ENCODE data around the gene TOM1. TPM values are rescaled to one million over a fixed set of nuclear protein-coding genes. Genes with fewer than 3 reads are reported as not detected.

TOM1 gene
- total and polyA plus RNA-seq, 4 donors, result 17.9 to 53.0 (median 50.5) TPM

GRCh38 chr22:35330258-35330861 lies 30.7 kb downstream of the TOM1 start (continued):
- peak; percentile 47 for TF ChIP-seq YY1 (IDR thresholded peaks at IDR 0.05)
- TF ChIP-seq, protein P1, sequence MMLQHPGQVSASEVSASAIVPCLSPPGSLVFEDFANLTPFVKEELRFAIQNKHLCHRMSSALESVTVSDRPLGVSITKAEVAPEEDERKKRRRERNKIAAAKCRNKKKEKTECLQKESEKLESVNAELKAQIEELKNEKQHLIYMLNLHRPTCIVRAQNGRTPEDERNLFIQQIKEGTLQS (IDR thresholded peaks at IDR 0.05), result peak; percentile 79
- TF ChIP-seq SP1 (IDR thresholded peaks at IDR 0.05), result peak; percentile 56
- TF ChIP-seq TAF1 (conservative IDR thresholded peaks at IDR 0.05), result no peak
- TF ChIP-seq GABPA (IDR thresholded peaks at IDR 0.05 in 1 of 2, conservative IDR thresholded peaks at IDR 0.05 in 1 of 2), result peak in 1 of 2 donors; percentile 66

DNA sequence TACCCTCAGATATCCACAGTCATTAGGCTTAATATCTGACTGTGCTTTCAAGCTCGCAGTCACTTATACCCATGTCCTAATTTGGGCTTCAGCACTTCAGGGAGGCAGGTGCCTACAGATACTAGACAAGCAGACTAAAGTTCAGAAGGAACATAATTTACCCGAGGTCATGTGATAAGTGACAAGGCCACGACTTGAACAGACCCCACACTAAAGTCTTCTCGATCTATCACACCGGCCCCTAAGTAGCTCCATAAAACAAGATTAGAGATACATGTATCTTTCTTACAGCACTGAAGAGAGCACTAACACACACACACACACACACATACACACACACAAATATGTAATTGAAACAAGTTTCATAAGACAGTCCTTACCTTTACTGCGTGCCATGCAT lies 32.6 kb downstream of the TOM1 start:
- H3K4me1 ChIP-seq (ENCODE audit: control insufficient read depth in 4 of 4, insufficient read depth in 4 of 4, low read length in 3 of 4), result peaks cover 11 to 39% (median 26%) of the 10 kb centered on the region in 4 donors
- no peak overlapping the region for H3K27ac ChIP-seq (ENCODE audit: low read depth in 1 of 2, low read length in 2 of 2)
- DNase-seq (ENCODE audit: low spot score), result no peak
- TF ChIP-seq, protein P2, sequence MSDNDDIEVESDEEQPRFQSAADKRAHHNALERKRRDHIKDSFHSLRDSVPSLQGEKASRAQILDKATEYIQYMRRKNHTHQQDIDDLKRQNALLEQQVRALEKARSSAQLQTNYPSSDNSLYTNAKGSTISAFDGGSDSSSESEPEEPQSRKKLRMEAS (IDR thresholded peaks at IDR 0.05), result no peak
- no peak for TF ChIP-seq HNF4G (IDR thresholded peaks at IDR 0.05)
- TF ChIP-seq, protein P3, sequence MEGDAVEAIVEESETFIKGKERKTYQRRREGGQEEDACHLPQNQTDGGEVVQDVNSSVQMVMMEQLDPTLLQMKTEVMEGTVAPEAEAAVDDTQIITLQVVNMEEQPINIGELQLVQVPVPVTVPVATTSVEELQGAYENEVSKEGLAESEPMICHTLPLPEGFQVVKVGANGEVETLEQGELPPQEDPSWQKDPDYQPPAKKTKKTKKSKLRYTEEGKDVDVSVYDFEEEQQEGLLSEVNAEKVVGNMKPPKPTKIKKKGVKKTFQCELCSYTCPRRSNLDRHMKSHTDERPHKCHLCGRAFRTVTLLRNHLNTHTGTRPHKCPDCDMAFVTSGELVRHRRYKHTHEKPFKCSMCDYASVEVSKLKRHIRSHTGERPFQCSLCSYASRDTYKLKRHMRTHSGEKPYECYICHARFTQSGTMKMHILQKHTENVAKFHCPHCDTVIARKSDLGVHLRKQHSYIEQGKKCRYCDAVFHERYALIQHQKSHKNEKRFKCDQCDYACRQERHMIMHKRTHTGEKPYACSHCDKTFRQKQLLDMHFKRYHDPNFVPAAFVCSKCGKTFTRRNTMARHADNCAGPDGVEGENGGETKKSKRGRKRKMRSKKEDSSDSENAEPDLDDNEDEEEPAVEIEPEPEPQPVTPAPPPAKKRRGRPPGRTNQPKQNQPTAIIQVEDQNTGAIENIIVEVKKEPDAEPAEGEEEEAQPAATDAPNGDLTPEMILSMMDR (IDR thresholded peaks at IDR 0.05; ENCODE audit: low read depth, low read length, missing input control), result no peak
- TF ChIP-seq TAF1 (conservative IDR thresholded peaks at IDR 0.05), result no peak
- TF ChIP-seq, protein P1 (IDR thresholded peaks at IDR 0.05), result no peak
- TF ChIP-seq FOXA1 (IDR thresholded peaks at IDR 0.05), result no peak
- no peak for TF ChIP-seq SP1 (IDR thresholded peaks at IDR 0.05)
- no peak for TF ChIP-seq RXRA (IDR thresholded peaks at IDR 0.05)
- TF ChIP-seq, protein P4, sequence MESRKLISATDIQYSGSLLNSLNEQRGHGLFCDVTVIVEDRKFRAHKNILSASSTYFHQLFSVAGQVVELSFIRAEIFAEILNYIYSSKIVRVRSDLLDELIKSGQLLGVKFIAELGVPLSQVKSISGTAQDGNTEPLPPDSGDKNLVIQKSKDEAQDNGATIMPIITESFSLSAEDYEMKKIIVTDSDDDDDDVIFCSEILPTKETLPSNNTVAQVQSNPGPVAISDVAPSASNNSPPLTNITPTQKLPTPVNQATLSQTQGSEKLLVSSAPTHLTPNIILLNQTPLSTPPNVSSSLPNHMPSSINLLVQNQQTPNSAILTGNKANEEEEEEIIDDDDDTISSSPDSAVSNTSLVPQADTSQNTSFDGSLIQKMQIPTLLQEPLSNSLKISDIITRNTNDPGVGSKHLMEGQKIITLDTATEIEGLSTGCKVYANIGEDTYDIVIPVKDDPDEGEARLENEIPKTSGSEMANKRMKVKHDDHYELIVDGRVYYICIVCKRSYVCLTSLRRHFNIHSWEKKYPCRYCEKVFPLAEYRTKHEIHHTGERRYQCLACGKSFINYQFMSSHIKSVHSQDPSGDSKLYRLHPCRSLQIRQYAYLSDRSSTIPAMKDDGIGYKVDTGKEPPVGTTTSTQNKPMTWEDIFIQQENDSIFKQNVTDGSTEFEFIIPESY (IDR thresholded peaks at IDR 0.05), result no peak
- no peak for TF ChIP-seq RAD21 (IDR thresholded peaks at IDR 0.05)
- no peak for TF ChIP-seq NR2F2 (IDR thresholded peaks at IDR 0.05)
- no peak for TF ChIP-seq EGR1 (IDR thresholded peaks at IDR 0.05; ENCODE audit: low read depth in 2 of 2)
- TF ChIP-seq, protein P5, sequence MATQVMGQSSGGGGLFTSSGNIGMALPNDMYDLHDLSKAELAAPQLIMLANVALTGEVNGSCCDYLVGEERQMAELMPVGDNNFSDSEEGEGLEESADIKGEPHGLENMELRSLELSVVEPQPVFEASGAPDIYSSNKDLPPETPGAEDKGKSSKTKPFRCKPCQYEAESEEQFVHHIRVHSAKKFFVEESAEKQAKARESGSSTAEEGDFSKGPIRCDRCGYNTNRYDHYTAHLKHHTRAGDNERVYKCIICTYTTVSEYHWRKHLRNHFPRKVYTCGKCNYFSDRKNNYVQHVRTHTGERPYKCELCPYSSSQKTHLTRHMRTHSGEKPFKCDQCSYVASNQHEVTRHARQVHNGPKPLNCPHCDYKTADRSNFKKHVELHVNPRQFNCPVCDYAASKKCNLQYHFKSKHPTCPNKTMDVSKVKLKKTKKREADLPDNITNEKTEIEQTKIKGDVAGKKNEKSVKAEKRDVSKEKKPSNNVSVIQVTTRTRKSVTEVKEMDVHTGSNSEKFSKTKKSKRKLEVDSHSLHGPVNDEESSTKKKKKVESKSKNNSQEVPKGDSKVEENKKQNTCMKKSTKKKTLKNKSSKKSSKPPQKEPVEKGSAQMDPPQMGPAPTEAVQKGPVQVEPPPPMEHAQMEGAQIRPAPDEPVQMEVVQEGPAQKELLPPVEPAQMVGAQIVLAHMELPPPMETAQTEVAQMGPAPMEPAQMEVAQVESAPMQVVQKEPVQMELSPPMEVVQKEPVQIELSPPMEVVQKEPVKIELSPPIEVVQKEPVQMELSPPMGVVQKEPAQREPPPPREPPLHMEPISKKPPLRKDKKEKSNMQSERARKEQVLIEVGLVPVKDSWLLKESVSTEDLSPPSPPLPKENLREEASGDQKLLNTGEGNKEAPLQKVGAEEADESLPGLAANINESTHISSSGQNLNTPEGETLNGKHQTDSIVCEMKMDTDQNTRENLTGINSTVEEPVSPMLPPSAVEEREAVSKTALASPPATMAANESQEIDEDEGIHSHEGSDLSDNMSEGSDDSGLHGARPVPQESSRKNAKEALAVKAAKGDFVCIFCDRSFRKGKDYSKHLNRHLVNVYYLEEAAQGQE (IDR thresholded peaks at IDR 0.05), result no peak
- no peak for TF ChIP-seq HNF4A (conservative IDR thresholded peaks at IDR 0.05)
- TF ChIP-seq FOXA2 (IDR thresholded peaks at IDR 0.05), result no peak
- TF ChIP-seq GABPA (IDR thresholded peaks at IDR 0.05 in 1 of 2, conservative IDR thresholded peaks at IDR 0.05 in 1 of 2), result no peak
- TF ChIP-seq YY1 (IDR thresholded peaks at IDR 0.05), result no peak
- no peak for TF ChIP-seq JUND (IDR thresholded peaks at IDR 0.05)
- H3K9me3 ChIP-seq (ENCODE audit: control insufficient read depth in 4 of 4, low read length in 3 of 4), result no peaks in the 10 kb centered on the region
- H3K27me3 ChIP-seq (ENCODE audit: control insufficient read depth in 4 of 4, insufficient read depth in 4 of 4, low read length in 3 of 4), result no peaks in the 10 kb centered on the region
- no peak overlapping the region for H3K9ac ChIP-seq (ENCODE audit: low read depth in 1 of 2, low read length in 2 of 2)
- 85% methylated on average over 6 of the region's 6 CpGs for WGBS
- H3K4me3 ChIP-seq (ENCODE audit: low read depth in 1 of 3, low read length in 3 of 3), result no peak overlapping the region
- peaks cover 26 to 54% (median 48%) of the 10 kb centered on the region in 4 donors for H3K36me3 ChIP-seq (ENCODE audit: control insufficient read depth in 4 of 4, insufficient read depth in 3 of 4, low read depth in 1 of 4, low read length in 3 of 4)

Measured in liver (tissue), 9 donors.